ENCODE measurements around the gene IRF9. TPM values are rescaled to one million over a fixed set of nuclear protein-coding genes. Genes with fewer than 3 reads are reported as not detected.

Gene IRF9
- total and polyA plus RNA-seq, 2 donors from 2014 or later: 88.9 to 141 TPM

GRCh38 chr14:24136684-24137528, 24.2 kb upstream of the IRF9 start:
- TF ChIP-seq CTCF (IDR thresholded peaks at IDR 0.05; ENCODE audit: borderline replicate concordance, extremely low read depth, insufficient read depth): no peak
- Histone ChIP-seq H3K4me1 (ENCODE audit: control insufficient read depth in 2 of 3, insufficient read depth in 2 of 3, low read depth in 1 of 3, low read length in 3 of 3) (peaks cover 0 to 42% (median 15%) of the 10 kb centered on the region in 3 donors), H3K9me3 (ENCODE audit: control insufficient read depth in 2 of 3, insufficient read depth in 1 of 3, low read length in 3 of 3) (no peaks in the 10 kb centered on the region), H3K4me3 (ENCODE audit: low read length in 3 of 3) (peak overlapping the region; percentile 50 to 84 (median 62)), H3K9ac (ENCODE audit: low read length in 3 of 3) (peak overlapping the region in 2 of 3 donors; percentile 54 to 77), H3K27ac (ENCODE audit: low read depth in 2 of 2, low read length in 2 of 2) (peak overlapping the region; percentile 40 to 92), H3K27me3 (ENCODE audit: control insufficient read depth, insufficient read depth, low read length) (no peaks in the 10 kb centered on the region), H3K36me3 (ENCODE audit: control insufficient read depth in 2 of 3, insufficient read depth in 3 of 3, low read length in 3 of 3) (peaks cover 0 to 23% (median 14%) of the 10 kb centered on the region in 3 donors)
- FAIRE-seq: no peak
- intact Hi-C loops (cut with DNase I): no loop called here
- DNase-seq: no peak

GRCh38 chr14:24137529-24138395, 23.3 kb upstream of the IRF9 start:
- H3K27ac ChIP-seq (ENCODE audit: low read depth in 2 of 2, low read length in 2 of 2): no peak overlapping the region
- peaks cover 0 to 23% (median 14%) of the 10 kb centered on the region in 3 donors for H3K36me3 ChIP-seq (ENCODE audit: control insufficient read depth in 2 of 3, insufficient read depth in 3 of 3, low read length in 3 of 3)
- H3K9ac ChIP-seq (ENCODE audit: low read length in 3 of 3): no peak overlapping the region
- DNase-seq: no peak
- no peaks in the 10 kb centered on the region for H3K27me3 ChIP-seq (ENCODE audit: control insufficient read depth, insufficient read depth, low read length)
- no peak for FAIRE-seq
- peaks cover 0 to 38% (median 15%) of the 10 kb centered on the region in 3 donors for H3K4me1 ChIP-seq (ENCODE audit: control insufficient read depth in 2 of 3, insufficient read depth in 2 of 3, low read depth in 1 of 3, low read length in 3 of 3)
- no peak for TF ChIP-seq CTCF (IDR thresholded peaks at IDR 0.05; ENCODE audit: borderline replicate concordance, extremely low read depth, insufficient read depth)
- H3K9me3 ChIP-seq (ENCODE audit: control insufficient read depth in 2 of 3, insufficient read depth in 1 of 3, low read length in 3 of 3): no peaks in the 10 kb centered on the region
- intact Hi-C loops (cut with DNase I): no loop called here
- H3K4me3 ChIP-seq (ENCODE audit: low read length in 3 of 3): no peak overlapping the region

GRCh38 chr14:24138396-24139271, 22.4 kb upstream of the IRF9 start:
- intact Hi-C loops (cut with DNase I): no loop called here
- DNase-seq (peak in 1 of 5 donors; percentile 67), FAIRE-seq (no peak)
- Histone ChIP-seq H3K27me3 (ENCODE audit: control insufficient read depth, insufficient read depth, low read length) (no peaks in the 10 kb centered on the region), H3K9me3 (ENCODE audit: control insufficient read depth in 2 of 3, insufficient read depth in 1 of 3, low read length in 3 of 3) (no peaks in the 10 kb centered on the region), H3K4me3 (ENCODE audit: low read length in 3 of 3) (no peak overlapping the region), H3K36me3 (ENCODE audit: control insufficient read depth in 2 of 3, insufficient read depth in 3 of 3, low read length in 3 of 3) (peaks cover 0 to 23% (median 14%) of the 10 kb centered on the region in 3 donors), H3K27ac (ENCODE audit: low read depth in 2 of 2, low read length in 2 of 2) (no peak overlapping the region), H3K4me1 (ENCODE audit: control insufficient read depth in 2 of 3, insufficient read depth in 2 of 3, low read depth in 1 of 3, low read length in 3 of 3) (peaks cover 0 to 38% (median 15%) of the 10 kb centered on the region in 3 donors), H3K9ac (ENCODE audit: low read length in 3 of 3) (no peak overlapping the region)
- TF ChIP-seq CTCF (IDR thresholded peaks at IDR 0.05; ENCODE audit: borderline replicate concordance, extremely low read depth, insufficient read depth): no peak
